Measurements from ENCODE around the gene GUCD1. TPM values are rescaled to one million over a fixed set of nuclear protein-coding genes. Genes with fewer than 3 reads are reported as not detected.

The GUCD1 gene
- total RNA-seq, 1 donor from 2014 or later, result 77.7 TPM

- Histone ChIP-seq H4K20me1 (ENCODE audit: insufficient read depth, low read length) (no peaks in the 10 kb centered on the region), H3K4me3 (ENCODE audit: insufficient read depth, low read depth, low read length) (no peak overlapping the region), H3K27ac (ENCODE audit: low read depth, low read length) (no peak overlapping the region), H3K36me3 (ENCODE audit: insufficient read depth, low read length) (no peaks in the 10 kb centered on the region), H3K4me2 (ENCODE audit: low read length) (peak overlapping the region; percentile 43), H3K27me3 (ENCODE audit: insufficient read depth, low read length) (no peaks in the 10 kb centered on the region), H3K9me3 (ENCODE audit: insufficient read depth, low read depth, low read length) (no peaks in the 10 kb centered on the region), H2AFZ (ENCODE audit: low read depth, low read length) (no peak overlapping the region), H3K79me2 (ENCODE audit: insufficient read depth, low read length) (no peaks in the 10 kb centered on the region), H3K9ac (ENCODE audit: low read length) (no peak overlapping the region), H3K4me1 (ENCODE audit: insufficient read depth, low read length) (peaks cover 16% of the 10 kb centered on the region)
- FAIRE-seq, result no peak
- Mint-ChIP-seq H3K4me1 (ENCODE audit: low read depth, unreplicated experiment) (peaks cover 6% of the 10 kb centered on the region), H3K9me3 (ENCODE audit: unreplicated experiment) (no peaks in the 10 kb centered on the region), H3K4me3 (ENCODE audit: unreplicated experiment) (no peak overlapping the region), H3K27ac (ENCODE audit: unreplicated experiment) (no peak overlapping the region), H3K36me3 (ENCODE audit: low read depth, unreplicated experiment) (no peaks in the 10 kb centered on the region), H3K27me3 (ENCODE audit: low read depth, unreplicated experiment) (no peaks in the 10 kb centered on the region)
- no peak for DNase-seq (ENCODE audit: low read depth)
- TF ChIP-seq CTCF (IDR thresholded peaks at IDR 0.05; ENCODE audit: insufficient read depth, low read depth, low read length) (no peak), EZH2 (IDR thresholded peaks at IDR 0.05; ENCODE audit: insufficient read depth, low read length) (no peak)
Observed at GRCh38 chr22:24584166-24584790, 29.3 kb upstream of the GUCD1 start.

GRCh38 chr22:24583221-24584165, 28.6 kb upstream of the GUCD1 start:
- no peak for TF ChIP-seq CTCF (IDR thresholded peaks at IDR 0.05; ENCODE audit: insufficient read depth, low read depth, low read length)
- no peak for TF ChIP-seq EZH2 (IDR thresholded peaks at IDR 0.05; ENCODE audit: insufficient read depth, low read length)
- peak overlapping the region; percentile 3 for H3K9ac ChIP-seq (ENCODE audit: low read length)
- DNase-seq (ENCODE audit: low read depth), result peak; percentile 7
- H3K27me3 ChIP-seq (ENCODE audit: insufficient read depth, low read length), result no peaks in the 10 kb centered on the region
- H2AFZ ChIP-seq (ENCODE audit: low read depth, low read length), result no peak overlapping the region
- peaks cover 11% of the 10 kb centered on the region for H3K4me1 ChIP-seq (ENCODE audit: insufficient read depth, low read length)
- peaks cover under 1% of the 10 kb centered on the region for H3K36me3 Mint-ChIP-seq (ENCODE audit: low read depth, unreplicated experiment)
- H3K4me3 Mint-ChIP-seq (ENCODE audit: unreplicated experiment), result no peak overlapping the region
- no peak overlapping the region for H3K27ac ChIP-seq (ENCODE audit: low read depth, low read length)
- no peaks in the 10 kb centered on the region for H4K20me1 ChIP-seq (ENCODE audit: insufficient read depth, low read length)
- no peaks in the 10 kb centered on the region for H3K9me3 ChIP-seq (ENCODE audit: insufficient read depth, low read depth, low read length)
- H3K27ac Mint-ChIP-seq (ENCODE audit: unreplicated experiment), result no peak overlapping the region
- no peaks in the 10 kb centered on the region for H3K27me3 Mint-ChIP-seq (ENCODE audit: low read depth, unreplicated experiment)
- no peak overlapping the region for H3K4me3 ChIP-seq (ENCODE audit: insufficient read depth, low read depth, low read length)
- peaks cover 8% of the 10 kb centered on the region for H3K4me1 Mint-ChIP-seq (ENCODE audit: low read depth, unreplicated experiment)
- H3K79me2 ChIP-seq (ENCODE audit: insufficient read depth, low read length), result no peaks in the 10 kb centered on the region
- H3K36me3 ChIP-seq (ENCODE audit: insufficient read depth, low read length), result no peaks in the 10 kb centered on the region
- peak overlapping the region; percentile 43 for H3K4me2 ChIP-seq (ENCODE audit: low read length)
- no peaks in the 10 kb centered on the region for H3K9me3 Mint-ChIP-seq (ENCODE audit: unreplicated experiment)
- FAIRE-seq, result no peak

All from astrocyte (in vitro differentiated cells and primary cell).